NOMO-1 treated with dmso at 0.1 percent for 144 hours (cell line): Measurements from ENCODE around the gene MT1G.
"Not testable (repeated sequence)": the region's sequence is repeated elsewhere in the genome, so short reads cannot be mapped to it uniquely, and the experiment has no call there.

ENCODE experiments used
- DNase-seq: peaks from one replicate; lab custom pipeline; 2025; ENCODE audit not compliant: unreplicated experiment; lab: John Stamatoyannopoulos, UW

The MT1G gene

DNA sequence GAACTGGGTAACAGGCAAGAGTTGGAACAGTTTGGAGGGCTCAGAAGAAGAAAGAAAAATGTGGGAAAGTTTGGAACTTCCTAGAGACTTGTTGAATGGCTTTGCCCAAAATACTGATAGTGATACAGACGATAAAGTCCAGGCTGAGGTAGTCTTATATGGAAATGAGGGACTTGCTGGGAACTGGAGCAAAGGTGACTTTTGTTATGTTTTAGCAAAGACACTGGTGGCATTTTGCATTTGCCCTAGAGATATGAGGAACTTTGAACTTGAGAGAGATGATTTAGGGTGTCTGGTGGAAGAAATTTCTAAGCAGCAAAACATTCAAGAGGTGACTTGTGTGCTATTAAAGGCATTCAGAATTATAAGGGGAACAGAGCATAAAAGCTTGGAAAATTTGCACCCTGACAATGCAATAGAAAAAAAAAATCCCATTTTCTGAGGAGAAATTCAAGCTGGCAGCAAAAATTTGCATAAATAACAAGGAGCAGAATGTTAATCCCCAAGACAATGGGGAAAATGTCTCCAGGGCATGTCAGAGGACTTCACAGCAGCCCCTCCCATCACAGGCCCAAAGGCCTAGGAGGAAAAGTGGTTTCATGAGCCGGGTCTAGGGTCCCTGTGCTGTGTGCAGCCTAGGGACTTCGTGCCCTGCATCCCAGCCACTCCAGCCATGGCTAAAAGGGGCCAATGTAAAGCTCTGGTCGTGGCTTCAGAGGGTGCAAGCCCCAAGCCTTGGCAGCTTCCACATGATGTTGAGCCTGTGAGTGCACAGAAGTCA lies 46.0 kb downstream of the MT1G start:
- DNase-seq: not testable (repeated sequence)

GRCh38 chr16:56620339-56620897 lies 47.4 kb downstream of the MT1G start:
- no peak for DNase-seq

- no peak for DNase-seq
Measured at GRCh38 chr16:56618138-56618537, 49.7 kb downstream of the MT1G start.

GRCh38 chr16:56617212-56618085 lies 50.4 kb downstream of the MT1G start:
- no peak for DNase-seq
